GM19397 (cell line): ENCODE results near the gene SP9.

ENCODE experiments used
- ATAC-seq: cut with Tn5 transposase; IDR thresholded peaks from one replicate; pipeline ENCODE4 v1.9.1; 2021; ENCODE audit warnings: mild to moderate bottlenecking, moderate library complexity; ENCODE audit not compliant: unreplicated experiment

The SP9 gene

GRCh38 chr2:174333372-174334277 lies 1.1 kb upstream of the SP9 start:
- no peak for ATAC-seq

- no peak for ATAC-seq
Measured at GRCh38 chr2:174334278-174334715, 457 bp upstream of the SP9 start.

- ATAC-seq: no peak
Measured at GRCh38 chr2:174335254-174335987, 667 bp downstream of the SP9 start.

GRCh38 chr2:174335988-174336500 lies 1.3 kb downstream of the SP9 start:
- no peak for ATAC-seq

- ATAC-seq: peak; percentile 52
Measured at GRCh38 chr2:174336501-174337336, 2.0 kb downstream of the SP9 start.

GRCh38 chr2:174337337-174338146 lies 2.8 kb downstream of the SP9 start:
- no peak for ATAC-seq

GRCh38 chr2:174338147-174338605 lies 3.4 kb downstream of the SP9 start:
- ATAC-seq: no peak

- ATAC-seq: no peak
Measured at GRCh38 chr2:174338671-174339560, 4.2 kb downstream of the SP9 start.

GRCh38 chr2:174339561-174340399 lies 5.0 kb downstream of the SP9 start:
- ATAC-seq: no peak

GRCh38 chr2:174340400-174341292 lies 5.9 kb downstream of the SP9 start:
- no peak for ATAC-seq

GRCh38 chr2:174341293-174341994 lies 6.7 kb downstream of the SP9 start:
- peak; percentile 58 for ATAC-seq

GRCh38 chr2:174341995-174342685 lies 7.4 kb downstream of the SP9 start:
- no peak for ATAC-seq

GRCh38 chr2:174342686-174343342 lies 8.1 kb downstream of the SP9 start:
- ATAC-seq: no peak

GRCh38 chr2:174343343-174343622 lies 8.5 kb downstream of the SP9 start:
- ATAC-seq: no peak

- no peak for ATAC-seq
Measured at GRCh38 chr2:174343623-174344455, 9.1 kb downstream of the SP9 start.
